Endothelial cell (in vitro differentiated cells): ENCODE data around the gene A4GALT. TPM values are rescaled to one million over a fixed set of nuclear protein-coding genes. Genes with fewer than 3 reads are reported as not detected.
A peak's percentile ranks its signal among the peaks of the same experiment; 100 is the strongest.

Experiments
- DNase-seq: peaks from one replicate; pipeline ENCODE4 v3.0.0; 2021; ENCODE audit warnings: low spot score
- H3K27ac Mint-ChIP-seq: one replicate; pipeline ENCODE4 v1.8.0; 2021; ENCODE audit warnings: mixed read lengths, inconsistent platforms; ENCODE audit not compliant: unreplicated experiment
- H3K27me3 Mint-ChIP-seq: one replicate; pipeline ENCODE4 v1.8.0; 2021; ENCODE audit warnings: mild to moderate bottlenecking, moderate library complexity, mixed read lengths, inconsistent platforms; ENCODE audit not compliant: unreplicated experiment
- H3K36me3 Mint-ChIP-seq: one replicate; pipeline ENCODE4 v1.8.0; 2021; ENCODE audit warnings: mild to moderate bottlenecking, low read depth, mixed read lengths, inconsistent platforms; ENCODE audit not compliant: unreplicated experiment
- H3K4me1 Mint-ChIP-seq: one replicate; pipeline ENCODE4 v1.8.0; 2021; ENCODE audit warnings: mild to moderate bottlenecking, mixed read lengths, inconsistent platforms; ENCODE audit not compliant: unreplicated experiment
- H3K4me3 Mint-ChIP-seq: one replicate; pipeline ENCODE4 v1.8.0; 2021; ENCODE audit warnings: mild to moderate bottlenecking, mixed read lengths, inconsistent platforms; ENCODE audit not compliant: unreplicated experiment
- H3K9me3 Mint-ChIP-seq: one replicate; pipeline ENCODE4 v1.8.0; 2021; ENCODE audit warnings: mixed read lengths, inconsistent platforms; ENCODE audit not compliant: unreplicated experiment
- total RNA-seq: library from RNA; stranded (reverse); fragmentation: NEBNext Ultra II Directional; extraction: Animal tissue kit (Norgen Biotek cat#: 25700); gene quantifications from one replicate; pipeline ENCODE4 v1.2.1, GENCODE V29; 2021; ENCODE audit not compliant: unreplicated experiment
- TF ChIP-seq, protein P1 (sequence below): fragments of 200-600 bp; sonication (generic); IDR thresholded peaks from one replicate; pipeline ENCODE4 v1.5.0; 2021; ENCODE audit warnings: antibody characterized with exemption; ENCODE audit not compliant: unreplicated experiment

A4GALT gene
- total RNA-seq, 1 donor from 2014 or later, result 5.3 TPM

DNA sequence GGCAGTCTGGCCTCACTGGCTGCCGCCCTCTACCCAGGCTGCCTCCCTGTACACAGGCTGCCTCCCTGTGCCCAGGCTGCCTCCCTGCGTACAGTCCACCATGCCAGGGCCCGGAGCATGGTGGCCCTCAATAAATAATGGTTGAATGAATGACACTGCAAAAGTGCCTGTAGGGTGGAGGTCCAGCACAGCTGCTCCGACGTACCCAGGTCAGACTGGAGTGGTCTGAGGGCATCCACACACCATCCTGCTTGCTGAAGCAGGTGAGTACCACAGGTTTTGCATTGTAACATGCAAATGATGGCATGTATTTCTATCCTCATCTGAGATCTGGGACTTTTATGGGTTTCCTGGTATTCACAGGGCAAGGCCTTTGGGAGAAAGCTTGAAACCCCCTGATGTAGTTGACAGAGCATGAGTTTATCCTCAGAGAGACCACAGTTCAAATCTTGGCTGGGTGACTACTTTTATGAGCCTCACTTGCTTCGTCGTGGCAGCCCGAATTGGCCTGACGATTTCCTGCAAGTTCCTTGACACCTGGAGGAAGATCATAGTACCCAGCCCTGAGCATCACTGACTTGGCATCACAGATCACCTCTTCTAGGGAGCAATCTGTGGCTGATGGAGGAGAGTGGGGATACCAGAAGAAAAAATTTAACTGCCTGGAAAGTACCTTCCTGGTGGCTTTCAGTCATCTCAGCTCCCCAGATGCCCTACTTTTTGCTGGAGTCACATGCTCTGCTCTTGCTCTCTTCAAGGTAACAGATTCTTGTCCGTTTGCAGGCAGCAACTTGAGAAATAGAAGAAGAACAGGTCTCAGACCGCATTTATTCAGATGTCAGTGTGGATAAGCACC lies 55.5 kb downstream of the A4GALT start:
- Mint-ChIP-seq H3K27me3 (peaks cover 3% of the 10 kb centered on the region), H3K27ac (no peak overlapping the region), H3K36me3 (no peaks in the 10 kb centered on the region), H3K9me3 (no peaks in the 10 kb centered on the region), H3K4me1 (no peaks in the 10 kb centered on the region), H3K4me3 (no peak overlapping the region)
- DNase-seq, result no peak
- TF ChIP-seq, protein P1, sequence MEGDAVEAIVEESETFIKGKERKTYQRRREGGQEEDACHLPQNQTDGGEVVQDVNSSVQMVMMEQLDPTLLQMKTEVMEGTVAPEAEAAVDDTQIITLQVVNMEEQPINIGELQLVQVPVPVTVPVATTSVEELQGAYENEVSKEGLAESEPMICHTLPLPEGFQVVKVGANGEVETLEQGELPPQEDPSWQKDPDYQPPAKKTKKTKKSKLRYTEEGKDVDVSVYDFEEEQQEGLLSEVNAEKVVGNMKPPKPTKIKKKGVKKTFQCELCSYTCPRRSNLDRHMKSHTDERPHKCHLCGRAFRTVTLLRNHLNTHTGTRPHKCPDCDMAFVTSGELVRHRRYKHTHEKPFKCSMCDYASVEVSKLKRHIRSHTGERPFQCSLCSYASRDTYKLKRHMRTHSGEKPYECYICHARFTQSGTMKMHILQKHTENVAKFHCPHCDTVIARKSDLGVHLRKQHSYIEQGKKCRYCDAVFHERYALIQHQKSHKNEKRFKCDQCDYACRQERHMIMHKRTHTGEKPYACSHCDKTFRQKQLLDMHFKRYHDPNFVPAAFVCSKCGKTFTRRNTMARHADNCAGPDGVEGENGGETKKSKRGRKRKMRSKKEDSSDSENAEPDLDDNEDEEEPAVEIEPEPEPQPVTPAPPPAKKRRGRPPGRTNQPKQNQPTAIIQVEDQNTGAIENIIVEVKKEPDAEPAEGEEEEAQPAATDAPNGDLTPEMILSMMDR, result no peak

DNA sequence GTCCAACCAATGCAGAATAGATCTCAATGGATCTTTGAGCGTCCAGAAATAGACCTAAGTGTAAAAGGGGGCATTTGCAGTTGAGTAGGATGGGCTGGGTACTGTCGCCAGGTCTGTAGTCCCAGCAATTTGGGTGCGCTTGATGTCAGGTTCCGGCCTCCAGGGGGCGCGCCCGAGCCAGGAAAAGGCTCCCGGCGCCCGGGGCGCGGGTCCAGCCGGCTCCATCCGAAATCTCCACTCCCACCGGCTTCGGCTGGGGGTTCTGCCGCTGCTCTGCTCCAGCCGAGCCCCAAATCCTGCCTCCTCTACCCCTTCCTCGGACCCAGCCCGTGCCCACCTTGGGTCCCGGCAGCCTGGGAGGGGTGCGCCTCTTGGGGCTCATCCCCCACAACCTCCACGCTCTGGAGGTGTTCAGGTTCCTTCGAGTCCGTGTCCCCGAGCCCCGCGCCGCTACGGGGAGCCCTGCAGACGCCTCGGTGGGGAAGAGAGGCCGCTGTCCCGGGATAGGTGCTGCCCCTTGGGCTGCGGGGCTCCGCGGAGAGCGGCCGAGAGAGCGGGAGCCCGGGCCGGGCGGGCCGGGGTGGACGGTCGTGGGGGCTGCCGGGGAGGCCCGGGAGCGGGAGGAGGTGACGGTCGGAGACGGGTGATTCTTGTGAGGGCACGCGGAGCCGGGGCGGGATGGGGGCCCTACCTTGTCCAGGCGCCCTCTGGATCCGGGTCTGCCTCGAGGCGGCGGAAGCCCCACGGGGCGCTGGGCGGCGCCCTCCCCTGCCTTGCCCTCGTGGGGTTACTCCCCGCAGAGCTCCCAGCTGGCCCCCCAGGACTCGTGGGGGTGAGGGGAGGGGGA lies 58.5 kb downstream of the A4GALT start:
- Mint-ChIP-seq H3K9me3 (no peaks in the 10 kb centered on the region), H3K4me1 (no peaks in the 10 kb centered on the region), H3K27me3 (peaks cover 2% of the 10 kb centered on the region), H3K27ac (no peak overlapping the region), H3K4me3 (no peak overlapping the region), H3K36me3 (no peaks in the 10 kb centered on the region)
- peak; percentile 94 for DNase-seq
- TF ChIP-seq, protein P1, result peak; percentile 89

DNA sequence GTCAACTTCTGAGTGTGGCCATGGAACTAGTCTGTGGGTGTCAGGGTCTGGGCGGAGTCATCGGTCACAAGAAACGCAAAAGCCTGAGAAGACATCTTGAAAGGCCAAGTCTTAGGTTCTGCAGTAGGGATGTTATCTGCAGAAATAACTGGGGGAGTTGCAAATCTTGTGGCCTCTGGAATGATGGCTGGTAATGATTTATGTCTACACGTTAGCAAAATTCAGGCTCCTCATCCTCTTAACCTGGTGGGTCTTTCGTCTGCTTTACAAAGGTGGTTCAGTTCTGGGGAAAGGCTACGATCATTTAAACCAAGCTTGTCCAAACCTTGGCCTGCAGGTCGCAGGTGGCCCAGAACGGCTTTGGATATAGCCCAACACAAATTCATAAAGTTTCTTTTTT lies 64.1 kb downstream of the A4GALT start:
- Mint-ChIP-seq H3K27ac (no peak overlapping the region), H3K4me1 (no peaks in the 10 kb centered on the region), H3K36me3 (no peaks in the 10 kb centered on the region), H3K9me3 (no peaks in the 10 kb centered on the region), H3K27me3 (no peaks in the 10 kb centered on the region), H3K4me3 (no peak overlapping the region)
- no peak for DNase-seq
- TF ChIP-seq, protein P1, result no peak

DNA sequence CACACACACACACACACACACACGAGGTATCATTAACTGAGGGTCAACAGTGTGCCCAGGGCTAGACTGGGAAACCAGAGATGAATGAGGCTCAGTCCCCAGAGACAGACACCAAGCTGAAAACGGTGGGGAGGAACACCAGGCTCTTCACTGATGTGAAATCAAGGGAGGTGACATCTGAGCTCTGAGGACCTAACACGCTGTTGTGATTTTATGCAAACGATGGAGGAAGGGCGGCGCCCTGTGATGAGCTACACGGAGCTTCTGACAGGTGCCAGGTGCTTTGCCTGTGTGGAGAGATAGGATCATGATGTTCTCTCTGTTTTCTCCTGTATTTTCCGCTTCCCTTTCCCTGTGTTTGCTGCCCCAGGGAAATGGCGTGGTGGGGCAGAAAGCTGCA lies 65.0 kb downstream of the A4GALT start:
- DNase-seq, result no peak
- TF ChIP-seq, protein P1, result no peak
- Mint-ChIP-seq H3K27me3 (peaks cover 3% of the 10 kb centered on the region), H3K36me3 (no peaks in the 10 kb centered on the region), H3K4me1 (no peaks in the 10 kb centered on the region), H3K9me3 (no peaks in the 10 kb centered on the region), H3K27ac (no peak overlapping the region), H3K4me3 (no peak overlapping the region)
